ENCODE measurements around the gene TEAD1.
A peak's percentile ranks its signal among the peaks of the same experiment; 100 is the strongest.

The TEAD1 gene

GRCh38 chr11:12678991-12679390 is 4.8 kb downstream of the TEAD1 start:
- Histone ChIP-seq H3K27me3 (replicated peaks; ENCODE audit: insufficient read depth, low read length) (no peaks in the 10 kb centered on the region), H3K36me3 (replicated peaks; ENCODE audit: insufficient read depth, low read length) (no peaks in the 10 kb centered on the region; the same call in 1 of the 2 replicates), H3K9ac (ENCODE audit: low read length) (peak overlapping the region; percentile 50; the same call in 1 of the 2 replicates), H3K9me3 (replicated peaks; ENCODE audit: insufficient read depth, low read length) (no peaks in the 10 kb centered on the region), H3K4me3 (ENCODE audit: low read length) (no peak overlapping the region), H4K20me1 (ENCODE audit: insufficient read depth, low read length) (no peaks in the 10 kb centered on the region), H3K4me1 (ENCODE audit: low read length) (peaks cover 31% of the 10 kb centered on the region), H2AFZ (ENCODE audit: low read length) (no peak overlapping the region), H3K4me2 (ENCODE audit: low read depth, low read length) (peak overlapping the region; percentile 69; the same call in 1 of the 2 replicates), H3F3A (ENCODE audit: insufficient read depth, low read length) (peaks cover 18% of the 10 kb centered on the region), H3K79me2 (ENCODE audit: low read length) (peaks cover 88% of the 10 kb centered on the region), H3K27ac (ENCODE audit: low read length) (peak overlapping the region; percentile 76; the same call in 1 of the 2 replicates), H3K9me2 (replicated peaks; ENCODE audit: insufficient read depth, low read length) (no peaks in the 10 kb centered on the region)
- no peak for DNase-seq
- TF ChIP-seq CTCF (IDR thresholded peaks at IDR 0.05; ENCODE audit: low read length): no peak

GRCh38 chr11:12679471-12679870 is 5.2 kb downstream of the TEAD1 start:
- H3K27me3 ChIP-seq (replicated peaks; ENCODE audit: insufficient read depth, low read length): no peaks in the 10 kb centered on the region
- H3K27ac ChIP-seq (ENCODE audit: low read length): peak overlapping the region; percentile 76; the same call in 1 of the 2 replicates
- peaks cover 93% of the 10 kb centered on the region for H3K79me2 ChIP-seq (ENCODE audit: low read length)
- no peaks in the 10 kb centered on the region for H4K20me1 ChIP-seq (ENCODE audit: insufficient read depth, low read length)
- peak overlapping the region; percentile 69 for H3K4me2 ChIP-seq (ENCODE audit: low read depth, low read length)
- no peaks in the 10 kb centered on the region for H3K9me3 ChIP-seq (replicated peaks; ENCODE audit: insufficient read depth, low read length)
- H3K4me1 ChIP-seq (ENCODE audit: low read length): peaks cover 31% of the 10 kb centered on the region
- H2AFZ ChIP-seq (ENCODE audit: low read length): no peak overlapping the region
- H3K36me3 ChIP-seq (replicated peaks; ENCODE audit: insufficient read depth, low read length): no peaks in the 10 kb centered on the region; the same call in 1 of the 2 replicates
- TF ChIP-seq CTCF (IDR thresholded peaks at IDR 0.05; ENCODE audit: low read length) (no peak), EZH2 (optimal IDR thresholded peaks at IDR 0.05; ENCODE audit: low read depth, low read length) (no peak), EZH2phosphoT487 (IDR thresholded peaks at IDR 0.05; ENCODE audit: low read length) (no peak)
- no peak for DNase-seq
- no peaks in the 10 kb centered on the region for H3K9me2 ChIP-seq (replicated peaks; ENCODE audit: insufficient read depth, low read length)
- 0 out of 2 replicates have a peak overlapping the region, but pooled peaks have one; percentile 39 for H3K4me3 ChIP-seq (ENCODE audit: low read length)
- peak overlapping the region; percentile 50; the same call in 1 of the 2 replicates for H3K9ac ChIP-seq (ENCODE audit: low read length)
- H3F3A ChIP-seq (ENCODE audit: insufficient read depth, low read length): peaks cover 18% of the 10 kb centered on the region

GRCh38 chr11:12680246-12680939 is 6.2 kb downstream of the TEAD1 start:
- peak overlapping the region; percentile 76; the same call in 1 of the 2 replicates for H3K27ac ChIP-seq (ENCODE audit: low read length)
- no peaks in the 10 kb centered on the region for H3K27me3 ChIP-seq (replicated peaks; ENCODE audit: insufficient read depth, low read length)
- peaks cover 39% of the 10 kb centered on the region for H3K4me1 ChIP-seq (ENCODE audit: low read length)
- H3K9me2 ChIP-seq (replicated peaks; ENCODE audit: insufficient read depth, low read length): no peaks in the 10 kb centered on the region
- no peaks in the 10 kb centered on the region; the same call in 1 of the 2 replicates for H4K20me1 ChIP-seq (ENCODE audit: insufficient read depth, low read length)
- H2AFZ ChIP-seq (ENCODE audit: low read length): no peak overlapping the region
- peaks cover 18% of the 10 kb centered on the region for H3F3A ChIP-seq (ENCODE audit: insufficient read depth, low read length)
- peak overlapping the region; percentile 69 for H3K4me2 ChIP-seq (ENCODE audit: low read depth, low read length)
- H3K79me2 ChIP-seq (ENCODE audit: low read length): peaks cover 99% of the 10 kb centered on the region
- no peaks in the 10 kb centered on the region; the same call in 1 of the 2 replicates for H3K36me3 ChIP-seq (replicated peaks; ENCODE audit: insufficient read depth, low read length)
- peak overlapping the region; percentile 50; the same call in 1 of the 2 replicates for H3K9ac ChIP-seq (ENCODE audit: low read length)
- H3K4me3 ChIP-seq (ENCODE audit: low read length): peak overlapping the region; percentile 39
- H3K9me3 ChIP-seq (replicated peaks; ENCODE audit: insufficient read depth, low read length): no peaks in the 10 kb centered on the region
- DNase-seq: peak; percentile 76
- TF ChIP-seq EZH2phosphoT487 (IDR thresholded peaks at IDR 0.05; ENCODE audit: low read length) (no peak), EZH2 (optimal IDR thresholded peaks at IDR 0.05; ENCODE audit: low read depth, low read length) (no peak), CTCF (IDR thresholded peaks at IDR 0.05; ENCODE audit: low read length) (no peak)
